HEK293 (cell line): ENCODE data around the gene SDS.

Experiments
- CTCF ChIA-PET: fragments of 350-600 bp; formaldehyde crosslinking; extraction: SDS; loops from one replicate; lab custom pipeline; 2021; ENCODE audit warnings: antibody characterized with exemption; lab: Yijun Ruan, JAX
- POLR2A ChIA-PET: fragments of 300-600 bp; formaldehyde crosslinking; extraction: SDS; loops from one replicate; lab custom pipeline; 2020; ENCODE audit warnings: antibody characterized with exemption, inconsistent platforms; lab: Yijun Ruan, JAX
- H3K27ac ChIP-seq: fragments of 200-500 bp; sonication (Bioruptor generic); 2 replicates; pipeline ENCODE4 v1.5.1; 2014; ENCODE audit warnings: low read depth, low read length, control low read depth, inconsistent platforms; ENCODE audit errors: extremely low read depth
- H3K36me3 ChIP-seq, 2 experiments: fragments of 200-500 bp in 1 of 2; sonication (Bioruptor generic) in 1 of 2; 1 replicate in 1 of 2; 2 replicates in 1 of 2; pipeline ENCODE4 v1.5.1; 2014 to 2017; ENCODE audit warnings: inconsistent platforms in 2 of 2, low read length in 2 of 2; ENCODE audit not compliant: control insufficient read depth in 2 of 2, insufficient read depth in 1 of 2
- H3K4me1 ChIP-seq: fragments of 200-500 bp; sonication (Bioruptor generic); 2 replicates; pipeline ENCODE4 v1.5.1; 2014; ENCODE audit warnings: mild to moderate bottlenecking, low read length, inconsistent platforms; ENCODE audit not compliant: control insufficient read depth, insufficient read depth
- H3K4me3 ChIP-seq: 2 replicates; pipeline ENCODE4 v1.5.1; 2011; ENCODE audit warnings: low read depth, mild to moderate bottlenecking, control low read depth, low read length, moderate library complexity
- H3K9me3 ChIP-seq: fragments of 200-500 bp; sonication (Bioruptor generic); 2 replicates; pipeline ENCODE4 v1.5.1; 2014; ENCODE audit warnings: low read depth, low read length, inconsistent platforms; ENCODE audit not compliant: control insufficient read depth, insufficient read depth
- OSR2 ChIP-seq: fragments of 450-650 bp; formaldehyde crosslinking; IDR thresholded peaks from 2 replicates; pipeline ENCODE4 v1.5.1; 2016; ENCODE audit warnings: missing biosample characterization, missing genetic modification characterization
- PBX3 ChIP-seq: sonication (generic); formaldehyde crosslinking; IDR thresholded peaks from 2 replicates; pipeline ENCODE4 v1.8.1; 2022; ENCODE audit warnings: mild to moderate bottlenecking, moderate library complexity, missing genetic modification reagents
- REST ChIP-seq: fragments of 450-650 bp; formaldehyde crosslinking; IDR thresholded peaks from 2 replicates; pipeline ENCODE4 v1.5.1; 2016; ENCODE audit warnings: missing biosample characterization, missing genetic modification characterization
- SETDB1 ChIP-seq: IDR thresholded peaks from one replicate; pipeline ENCODE4 v1.6.1; 2017; ENCODE audit warnings: mild to moderate bottlenecking, low read length, moderate library complexity, mixed read lengths; ENCODE audit not compliant: insufficient read length
- ZFP3 ChIP-seq: fragments of 450-650 bp; formaldehyde crosslinking; IDR thresholded peaks from 2 replicates; pipeline ENCODE4 v1.5.1; 2016; ENCODE audit warnings: low read depth, missing biosample characterization, missing genetic modification characterization
- ZNF121 ChIP-seq: fragments of 450-650 bp; formaldehyde crosslinking; IDR thresholded peaks from 2 replicates; pipeline ENCODE4 v1.5.1; 2016; ENCODE audit warnings: missing biosample characterization, missing genetic modification characterization
- ZNF501 ChIP-seq: fragments of 450-650 bp; formaldehyde crosslinking; IDR thresholded peaks from 2 replicates; pipeline ENCODE4 v1.5.1; 2016; ENCODE audit warnings: missing biosample characterization, missing genetic modification characterization
- ZNF549 ChIP-seq: fragments of 450-650 bp; IDR thresholded peaks from 2 replicates; pipeline ENCODE4 v1.5.1; 2018; ENCODE audit warnings: missing biosample characterization, missing genetic modification characterization, mild to moderate bottlenecking, inconsistent platforms, moderate library complexity
- ZNF558 ChIP-seq: fragments of 450-650 bp; formaldehyde crosslinking; IDR thresholded peaks from 2 replicates; pipeline ENCODE4 v1.5.1; 2016; ENCODE audit warnings: missing biosample characterization, missing genetic modification characterization
- ZNF670 ChIP-seq: fragments of 450-650 bp; formaldehyde crosslinking; IDR thresholded peaks from 2 replicates; pipeline ENCODE4 v1.5.1; 2016; ENCODE audit warnings: missing biosample characterization, missing genetic modification characterization, low read depth

SDS gene

DNA sequence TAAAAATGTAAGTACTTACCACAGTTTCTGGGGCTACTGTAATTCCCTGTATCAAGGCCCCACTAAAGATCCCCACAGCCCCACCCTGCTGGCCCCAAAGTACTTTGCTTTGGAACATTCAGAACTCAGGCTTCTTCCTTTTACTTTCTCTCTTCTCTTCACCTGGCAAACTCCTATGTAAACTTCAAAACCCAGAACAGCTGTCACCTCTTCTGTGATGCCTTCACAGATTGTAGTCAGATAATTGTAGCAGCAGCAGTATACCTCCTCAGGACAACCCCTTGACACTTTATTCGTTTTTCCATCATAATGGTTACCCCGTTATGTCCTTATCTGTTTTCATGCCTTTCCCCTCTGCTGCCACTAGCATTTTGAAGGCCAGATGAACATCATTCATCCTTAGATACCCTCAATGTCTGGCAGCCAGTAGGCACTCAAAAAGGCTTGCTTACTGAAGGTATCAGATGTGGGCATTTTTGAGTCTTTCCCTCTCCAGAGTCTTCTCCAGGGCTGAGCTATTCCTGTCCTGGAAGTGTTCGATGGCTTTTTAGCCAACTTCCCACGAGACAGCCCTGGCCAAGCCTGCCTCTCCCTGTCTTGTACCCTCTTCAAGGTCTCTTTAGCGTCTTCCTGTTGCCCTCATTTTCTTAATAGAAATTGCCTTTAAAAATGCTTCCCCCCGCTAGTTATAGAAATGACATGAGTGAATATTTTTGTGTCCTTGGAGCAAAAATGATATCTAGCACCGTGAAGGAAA lies 37.9 kb downstream of the SDS start:
- no peak overlapping the region for H3K4me3 ChIP-seq
- H3K27ac ChIP-seq: no peak overlapping the region
- POLR2A ChIA-PET: no interaction called here
- no peak for TF ChIP-seq ZNF670 (tag by site-specific recombination)
- peak; percentile 91 for TF ChIP-seq ZFP3 (tag by site-specific recombination)
- H3K9me3 ChIP-seq: no peaks in the 10 kb centered on the region
- CTCF ChIA-PET: no interaction called here
- H3K4me1 ChIP-seq: no peaks in the 10 kb centered on the region
- peaks cover 0 to 6% of the 10 kb centered on the region in 2 experiments; a peak in 2 of 3 replicates for H3K36me3 ChIP-seq

DNA sequence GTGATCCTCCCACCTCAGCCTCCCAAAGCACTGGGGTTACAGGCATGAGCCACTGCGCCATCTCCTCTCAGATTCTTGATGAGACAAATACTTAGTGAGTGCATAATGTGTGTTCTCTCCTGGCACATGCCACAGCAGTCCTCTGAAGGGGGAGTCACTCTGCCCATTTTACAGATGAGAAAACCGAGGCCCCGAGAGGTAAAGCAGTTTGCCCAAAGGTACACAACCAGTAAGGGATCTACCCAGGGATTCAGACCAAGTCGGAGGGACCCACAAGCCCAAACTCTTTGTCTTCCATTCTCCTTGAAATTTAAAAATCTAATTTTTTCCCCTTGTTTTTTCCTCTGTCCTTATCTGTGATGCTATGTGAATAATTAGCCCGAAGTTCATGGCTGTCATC lies 39.0 kb downstream of the SDS start:
- H3K4me3 ChIP-seq: no peak overlapping the region
- no peaks in the 10 kb centered on the region for H3K9me3 ChIP-seq
- ChIA-PET CTCF (no interaction called here), POLR2A (no interaction called here)
- TF ChIP-seq SETDB1: no peak
- no peak for TF ChIP-seq OSR2 (tag by site-specific recombination)
- no peak for TF ChIP-seq ZNF558 (tag by site-specific recombination)
- no peak for TF ChIP-seq ZNF501 (tag by site-specific recombination)
- TF ChIP-seq PBX3 (CRISPR knock-in tag): no peak
- no peaks in the 10 kb centered on the region for H3K4me1 ChIP-seq
- H3K27ac ChIP-seq: no peak overlapping the region
- H3K36me3 ChIP-seq: peaks cover 0 to 3% of the 10 kb centered on the region in 2 experiments; a peak in 2 of 3 replicates

DNA sequence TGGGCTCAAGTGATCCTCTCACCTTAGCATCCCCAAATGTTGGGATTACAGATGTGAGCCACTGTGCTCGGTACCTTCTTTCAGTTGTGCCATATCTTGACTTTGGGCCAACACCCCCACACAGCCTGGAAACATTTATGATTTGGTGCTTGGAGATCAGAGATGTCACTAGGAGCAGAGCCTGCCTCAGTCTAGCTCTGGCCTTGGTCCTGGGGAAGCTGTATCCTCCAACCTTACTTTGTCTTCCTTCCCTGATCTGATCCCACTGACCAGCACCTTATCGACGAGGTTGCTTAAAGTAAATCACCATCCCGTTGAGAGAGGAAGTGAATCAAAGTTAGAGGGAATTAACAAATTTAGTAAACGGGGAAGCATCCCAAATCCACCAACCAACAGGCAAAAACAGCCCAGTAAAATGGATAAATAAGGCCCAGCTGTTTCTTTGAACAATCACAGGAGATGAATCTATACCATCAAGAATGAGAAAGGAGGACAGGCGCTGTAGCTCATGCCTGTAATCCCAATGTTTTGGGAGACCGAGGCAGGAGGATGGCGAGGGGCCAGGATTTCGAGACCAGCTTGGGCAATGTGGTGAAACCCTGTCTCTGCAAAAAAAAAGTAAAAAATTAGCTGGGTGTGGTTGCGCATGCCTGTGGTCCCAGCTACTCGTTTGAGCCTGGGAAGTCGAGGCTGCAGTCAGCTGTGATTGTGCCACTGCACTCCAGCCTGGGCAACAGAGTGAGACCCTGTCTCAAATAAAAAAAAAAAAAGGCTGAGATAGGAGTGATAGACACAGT lies 41.9 kb downstream of the SDS start:
- Histone ChIP-seq H3K4me1 (no peaks in the 10 kb centered on the region), H3K36me3 (peaks cover 0 to 3% of the 10 kb centered on the region in 2 experiments; a peak in 2 of 3 replicates), H3K4me3 (no peak overlapping the region), H3K27ac (no peak overlapping the region), H3K9me3 (no peaks in the 10 kb centered on the region)
- CTCF ChIA-PET: interaction anchor here (1.1 kb wide), 1 partner anchor 64 kb away, joined by 3 read pairs; no protein-coding TSS in a partner anchor
- POLR2A ChIA-PET: no interaction called here
- no peak for TF ChIP-seq ZNF549
- TF ChIP-seq REST (tag by site-specific recombination): peak; percentile 75
- peak; percentile 18; the same call in 1 of the 2 replicates for TF ChIP-seq ZNF121 (tag by site-specific recombination)
